ENCODE data around the gene GZF1.

- TF ChIP-seq, protein P1, sequence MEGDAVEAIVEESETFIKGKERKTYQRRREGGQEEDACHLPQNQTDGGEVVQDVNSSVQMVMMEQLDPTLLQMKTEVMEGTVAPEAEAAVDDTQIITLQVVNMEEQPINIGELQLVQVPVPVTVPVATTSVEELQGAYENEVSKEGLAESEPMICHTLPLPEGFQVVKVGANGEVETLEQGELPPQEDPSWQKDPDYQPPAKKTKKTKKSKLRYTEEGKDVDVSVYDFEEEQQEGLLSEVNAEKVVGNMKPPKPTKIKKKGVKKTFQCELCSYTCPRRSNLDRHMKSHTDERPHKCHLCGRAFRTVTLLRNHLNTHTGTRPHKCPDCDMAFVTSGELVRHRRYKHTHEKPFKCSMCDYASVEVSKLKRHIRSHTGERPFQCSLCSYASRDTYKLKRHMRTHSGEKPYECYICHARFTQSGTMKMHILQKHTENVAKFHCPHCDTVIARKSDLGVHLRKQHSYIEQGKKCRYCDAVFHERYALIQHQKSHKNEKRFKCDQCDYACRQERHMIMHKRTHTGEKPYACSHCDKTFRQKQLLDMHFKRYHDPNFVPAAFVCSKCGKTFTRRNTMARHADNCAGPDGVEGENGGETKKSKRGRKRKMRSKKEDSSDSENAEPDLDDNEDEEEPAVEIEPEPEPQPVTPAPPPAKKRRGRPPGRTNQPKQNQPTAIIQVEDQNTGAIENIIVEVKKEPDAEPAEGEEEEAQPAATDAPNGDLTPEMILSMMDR (IDR thresholded peaks at IDR 0.05) = no peak
- TF ChIP-seq POLR2AphosphoS5 (IDR thresholded peaks at IDR 0.05) = no peak
- no peak for TF ChIP-seq POLR2A (IDR thresholded peaks at IDR 0.05)
These were observed 14.2 kb upstream of the GZF1 start for GRCh38 chr20:23347791-23348190.

Measured in breast epithelium (tissue), 3 donors.